GM12872 (cell line): ENCODE data around the gene ITGA8.

Experiments used
- CTCF ChIP-seq: IDR thresholded peaks from 3 replicates; pipeline ENCODE4 v1.5.1; 2011; ENCODE audit warnings: low read depth, mild to moderate bottlenecking, low read length, moderate library complexity; ENCODE audit not compliant: insufficient read depth

The ITGA8 gene

GRCh38 chr10:15478950-15479349 lies 240.8 kb downstream of the ITGA8 start:
- no peak for TF ChIP-seq CTCF

- no peak for TF ChIP-seq CTCF
Measured at GRCh38 chr10:15478429-15478828, 241.3 kb downstream of the ITGA8 start.

- TF ChIP-seq CTCF, result no peak
Measured at GRCh38 chr10:15476337-15476736, 243.4 kb downstream of the ITGA8 start.

- TF ChIP-seq CTCF, result no peak
Measured at GRCh38 chr10:15474671-15475070, 245.1 kb downstream of the ITGA8 start.

- TF ChIP-seq CTCF, result no peak
Measured at GRCh38 chr10:15473396-15473767, 246.3 kb downstream of the ITGA8 start.

- TF ChIP-seq CTCF, result no peak
Measured at GRCh38 chr10:15472431-15473395, 247.0 kb downstream of the ITGA8 start.

GRCh38 chr10:15472008-15472407 lies 247.7 kb downstream of the ITGA8 start:
- TF ChIP-seq CTCF, result no peak
